HL-60 (cell line): ENCODE data around the gene OR2S2.

ENCODE experiments used
- DNase-seq, 2 experiments: peaks; one replicate each; pipeline ENCODE4 v3.0.0-alpha.2; 2010 to 2020; ENCODE audit warnings: low read depth in 1 of 2, low spot score in 1 of 2
- H3K27ac ChIP-seq: fragments of 250-450 bp; sonication (Bioruptor Pico); replicated peaks from 2 replicates; pipeline ENCODE4 v1.5.1; 2020; ENCODE audit warnings: mild to moderate bottlenecking, moderate library complexity
- H3K27me3 ChIP-seq: fragments of 250-450 bp; sonication (Bioruptor Pico); 2 replicates; pipeline ENCODE4 v1.5.1; 2021; ENCODE audit warnings: mild to moderate bottlenecking, moderate library complexity; ENCODE audit not compliant: insufficient read depth, poor library complexity, severe bottlenecking
- H3K4me3 ChIP-seq: replicated peaks from 2 replicates; pipeline ENCODE4 v1.5.1; 2011; ENCODE audit warnings: mild to moderate bottlenecking, control low read depth, low read length; ENCODE audit not compliant: insufficient read depth
- GABPA ChIP-seq: IDR thresholded peaks from 2 replicates; pipeline ENCODE4 v1.6.1; 2012; ENCODE audit warnings: low read depth
- POLR2AphosphoS5 ChIP-seq: IDR thresholded peaks from 2 replicates; pipeline ENCODE4 v1.6.1; 2012; ENCODE audit warnings: low read depth
- SPI1 ChIP-seq: IDR thresholded peaks from 2 replicates; pipeline ENCODE4 v1.6.1; 2012; ENCODE audit warnings: low read depth, mild to moderate bottlenecking, borderline replicate concordance
- TF ChIP-seq, protein P1 (sequence below): IDR thresholded peaks from 2 replicates; pipeline ENCODE4 v1.6.1; 2012; ENCODE audit warnings: low read depth; ENCODE audit not compliant: insufficient replicate concordance
- TF ChIP-seq, protein P2 (sequence below): IDR thresholded peaks from one replicate; pipeline ENCODE4 v1.5.1; 2011; ENCODE audit warnings: low read length, control low read depth, inconsistent platforms; ENCODE audit not compliant: insufficient read depth

OR2S2 gene

DNA sequence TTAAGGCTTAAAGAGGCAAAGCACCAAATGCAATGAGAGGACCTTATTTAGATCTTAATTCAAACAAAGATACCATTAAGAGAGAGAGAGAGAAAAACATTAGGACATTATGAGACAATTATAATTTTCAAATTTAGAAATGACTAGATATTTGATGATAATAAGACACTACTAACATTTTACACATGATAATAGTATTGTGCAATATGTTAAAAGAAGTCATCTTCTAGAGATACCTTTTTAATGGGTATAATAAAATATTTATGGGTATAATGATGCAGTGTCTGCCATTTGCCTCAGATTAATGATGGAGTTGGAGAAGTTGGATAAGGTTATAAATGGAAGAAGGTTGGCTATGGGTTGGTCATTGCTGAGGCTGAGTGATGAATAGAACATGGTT, 27.4 kb downstream of the OR2S2 start:
- no peak for DNase-seq
- no peak overlapping the region for H3K4me3 ChIP-seq
- H3K27me3 ChIP-seq: no peaks in the 10 kb centered on the region
- TF ChIP-seq, protein P1, sequence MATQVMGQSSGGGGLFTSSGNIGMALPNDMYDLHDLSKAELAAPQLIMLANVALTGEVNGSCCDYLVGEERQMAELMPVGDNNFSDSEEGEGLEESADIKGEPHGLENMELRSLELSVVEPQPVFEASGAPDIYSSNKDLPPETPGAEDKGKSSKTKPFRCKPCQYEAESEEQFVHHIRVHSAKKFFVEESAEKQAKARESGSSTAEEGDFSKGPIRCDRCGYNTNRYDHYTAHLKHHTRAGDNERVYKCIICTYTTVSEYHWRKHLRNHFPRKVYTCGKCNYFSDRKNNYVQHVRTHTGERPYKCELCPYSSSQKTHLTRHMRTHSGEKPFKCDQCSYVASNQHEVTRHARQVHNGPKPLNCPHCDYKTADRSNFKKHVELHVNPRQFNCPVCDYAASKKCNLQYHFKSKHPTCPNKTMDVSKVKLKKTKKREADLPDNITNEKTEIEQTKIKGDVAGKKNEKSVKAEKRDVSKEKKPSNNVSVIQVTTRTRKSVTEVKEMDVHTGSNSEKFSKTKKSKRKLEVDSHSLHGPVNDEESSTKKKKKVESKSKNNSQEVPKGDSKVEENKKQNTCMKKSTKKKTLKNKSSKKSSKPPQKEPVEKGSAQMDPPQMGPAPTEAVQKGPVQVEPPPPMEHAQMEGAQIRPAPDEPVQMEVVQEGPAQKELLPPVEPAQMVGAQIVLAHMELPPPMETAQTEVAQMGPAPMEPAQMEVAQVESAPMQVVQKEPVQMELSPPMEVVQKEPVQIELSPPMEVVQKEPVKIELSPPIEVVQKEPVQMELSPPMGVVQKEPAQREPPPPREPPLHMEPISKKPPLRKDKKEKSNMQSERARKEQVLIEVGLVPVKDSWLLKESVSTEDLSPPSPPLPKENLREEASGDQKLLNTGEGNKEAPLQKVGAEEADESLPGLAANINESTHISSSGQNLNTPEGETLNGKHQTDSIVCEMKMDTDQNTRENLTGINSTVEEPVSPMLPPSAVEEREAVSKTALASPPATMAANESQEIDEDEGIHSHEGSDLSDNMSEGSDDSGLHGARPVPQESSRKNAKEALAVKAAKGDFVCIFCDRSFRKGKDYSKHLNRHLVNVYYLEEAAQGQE: no peak
- TF ChIP-seq SPI1 (no peak), GABPA (no peak), POLR2AphosphoS5 (no peak)
- TF ChIP-seq, protein P2, sequence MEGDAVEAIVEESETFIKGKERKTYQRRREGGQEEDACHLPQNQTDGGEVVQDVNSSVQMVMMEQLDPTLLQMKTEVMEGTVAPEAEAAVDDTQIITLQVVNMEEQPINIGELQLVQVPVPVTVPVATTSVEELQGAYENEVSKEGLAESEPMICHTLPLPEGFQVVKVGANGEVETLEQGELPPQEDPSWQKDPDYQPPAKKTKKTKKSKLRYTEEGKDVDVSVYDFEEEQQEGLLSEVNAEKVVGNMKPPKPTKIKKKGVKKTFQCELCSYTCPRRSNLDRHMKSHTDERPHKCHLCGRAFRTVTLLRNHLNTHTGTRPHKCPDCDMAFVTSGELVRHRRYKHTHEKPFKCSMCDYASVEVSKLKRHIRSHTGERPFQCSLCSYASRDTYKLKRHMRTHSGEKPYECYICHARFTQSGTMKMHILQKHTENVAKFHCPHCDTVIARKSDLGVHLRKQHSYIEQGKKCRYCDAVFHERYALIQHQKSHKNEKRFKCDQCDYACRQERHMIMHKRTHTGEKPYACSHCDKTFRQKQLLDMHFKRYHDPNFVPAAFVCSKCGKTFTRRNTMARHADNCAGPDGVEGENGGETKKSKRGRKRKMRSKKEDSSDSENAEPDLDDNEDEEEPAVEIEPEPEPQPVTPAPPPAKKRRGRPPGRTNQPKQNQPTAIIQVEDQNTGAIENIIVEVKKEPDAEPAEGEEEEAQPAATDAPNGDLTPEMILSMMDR: no peak
- H3K27ac ChIP-seq: no peak overlapping the region

DNA sequence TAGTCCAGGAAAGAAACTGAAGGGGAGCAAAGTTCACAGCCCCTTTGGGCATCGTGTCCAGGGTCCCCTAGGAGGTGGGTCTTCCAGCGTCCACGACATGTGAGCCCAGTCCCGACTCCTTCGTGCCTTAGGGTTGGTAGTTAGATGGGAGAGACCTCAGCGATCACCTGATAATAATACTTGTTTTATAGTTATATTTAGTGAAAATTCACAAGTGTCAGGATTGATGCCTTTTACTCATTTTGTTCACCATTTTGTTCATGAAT, 28.6 kb downstream of the OR2S2 start:
- TF ChIP-seq, protein P2: no peak
- TF ChIP-seq, protein P1: no peak
- TF ChIP-seq SPI1 (no peak), POLR2AphosphoS5 (no peak), GABPA (no peak)
- Histone ChIP-seq H3K27ac (no peak overlapping the region), H3K4me3 (no peak overlapping the region), H3K27me3 (no peaks in the 10 kb centered on the region)
- no peak for DNase-seq

DNA sequence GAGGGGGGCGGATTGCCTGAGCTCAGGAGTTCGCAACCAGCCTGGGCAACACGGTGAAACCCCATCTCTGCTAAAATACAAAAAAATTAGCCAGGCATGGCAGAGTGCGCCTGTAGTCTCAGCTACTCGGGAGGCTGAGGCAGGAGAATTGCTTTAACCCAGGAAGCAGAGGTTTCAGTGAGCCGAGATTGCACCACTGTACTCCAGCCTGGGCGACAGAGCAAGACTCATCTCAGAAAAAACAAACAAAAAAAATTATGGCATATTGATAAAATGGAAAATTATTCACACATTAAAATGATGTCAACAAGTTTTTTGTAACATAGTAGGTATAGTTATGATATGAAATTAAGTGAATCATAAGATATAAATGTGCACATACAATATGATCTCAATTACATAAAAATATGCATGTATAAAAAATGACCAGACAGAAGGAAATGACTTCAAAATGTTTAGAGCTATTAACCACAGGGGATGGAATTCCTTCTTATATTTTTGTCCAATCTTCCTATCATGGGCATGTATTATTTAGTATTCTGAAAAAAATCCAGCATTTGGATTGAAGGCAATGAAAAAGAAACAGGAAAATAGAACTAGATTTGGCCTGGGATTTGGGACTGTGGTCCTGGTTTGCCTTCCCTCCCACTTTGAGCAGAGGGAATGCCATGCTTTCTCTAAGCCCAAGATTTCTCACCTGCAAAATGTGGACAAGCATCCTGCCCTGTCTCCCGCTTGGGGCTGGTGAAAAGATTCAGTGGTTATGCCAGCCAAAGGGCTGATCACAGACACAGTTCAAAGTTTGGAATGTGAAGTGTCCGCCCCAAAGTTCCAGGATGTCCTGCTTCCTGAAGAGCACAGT, 29.1 kb downstream of the OR2S2 start:
- no peaks in the 10 kb centered on the region for H3K27me3 ChIP-seq

More for the DNA sequence above, 29.1 kb downstream of the OR2S2 start:
- H3K4me3 ChIP-seq: no peak overlapping the region
- TF ChIP-seq, protein P2: no peak
- TF ChIP-seq, protein P1: no peak
- TF ChIP-seq GABPA (no peak), POLR2AphosphoS5 (no peak), SPI1 (no peak)
- DNase-seq: no peak
- H3K27ac ChIP-seq: no peak overlapping the region
